Right atrium auricular region (tissue), 2 donors: Measurements from ENCODE around the gene SORBS2. TPM values are rescaled to one million over a fixed set of nuclear protein-coding genes. Genes with fewer than 3 reads are reported as not detected.

Source experiments
- DNase-seq: peaks from one replicate; pipeline ENCODE4 v3.0.0-alpha.2; 2019; ENCODE audit warnings: low spot score
- H3K27ac ChIP-seq, 2 donors: fragments of 200-600 bp; sonication (generic); 1 replicate in 1 of 2; 2 replicates in 1 of 2; pipeline ENCODE4 v1.5.1; 2016 to 2019
- H3K27me3 ChIP-seq, 2 donors: fragments of 200-600 bp; sonication (generic); one replicate each; pipeline versions ENCODE4 v1.5.1 to v1.6.0; 2017 to 2019
- H3K36me3 ChIP-seq: fragments of 200-600 bp; sonication (generic); one replicate; pipeline ENCODE4 v1.5.1; 2016
- H3K4me1 ChIP-seq, 2 donors: fragments of 200-600 bp; sonication (generic); one replicate each; pipeline versions ENCODE4 v1.5.1 to v1.6.0; 2017 to 2019
- H3K4me3 ChIP-seq, 2 donors: fragments of 200-600 bp; sonication (generic); 1 replicate in 1 of 2; 2 replicates in 1 of 2; pipeline ENCODE4 v1.5.1; 2017 to 2019; ENCODE audit warnings: mild to moderate bottlenecking in 1 of 2, moderate library complexity in 1 of 2
- H3K9me3 ChIP-seq, 2 donors: fragments of 200-600 bp; sonication (generic); one replicate each; pipeline ENCODE4 v1.5.1; 2019
- CTCF ChIP-seq, 2 donors: fragments of 200-600 bp; sonication (generic); IDR thresholded peaks; one replicate each; pipeline ENCODE4 v1.5.1; 2019; ENCODE audit warnings: antibody characterized with exemption in 2 of 2
- total RNA-seq, 2 donors: library from RNA; depleted of rRNA; stranded (reverse); fragments of >200 nt; gene quantifications; one replicate each; pipeline ENCODE4 v1.1.0, GENCODE V29; 2016

Gene SORBS2
- total RNA-seq, 2 donors from 2014 or later, result 530 to 741 TPM

GRCh38 chr4:185800266-185800945 is 11.6 kb downstream of the SORBS2 start:
- no peak for TF ChIP-seq CTCF (IDR thresholded peaks at IDR 0.05)
- no peak for DNase-seq
- peaks cover 0 to 26% of the 10 kb centered on the region in 2 donors for H3K4me1 ChIP-seq
- H3K9me3 ChIP-seq, result no peaks in the 10 kb centered on the region
- peak overlapping the region; percentile 73 to 80 for H3K27ac ChIP-seq
- no peak overlapping the region for H3K4me3 ChIP-seq
- no peaks in the 10 kb centered on the region for H3K27me3 ChIP-seq
- H3K36me3 ChIP-seq, result peaks cover 8% of the 10 kb centered on the region

- no peak overlapping the region for H3K4me3 ChIP-seq
- H3K4me1 ChIP-seq, result peaks cover 0 to 36% of the 10 kb centered on the region in 2 donors
- peak overlapping the region; percentile 73 to 80 for H3K27ac ChIP-seq
- TF ChIP-seq CTCF (IDR thresholded peaks at IDR 0.05), result no peak
- no peaks in the 10 kb centered on the region for H3K27me3 ChIP-seq
- peaks cover 8% of the 10 kb centered on the region for H3K36me3 ChIP-seq
- H3K9me3 ChIP-seq, result no peaks in the 10 kb centered on the region
- DNase-seq, result no peak
Observed at GRCh38 chr4:185799442-185799841, 12.6 kb downstream of the SORBS2 start.

GRCh38 chr4:185797596-185798338 is 14.2 kb downstream of the SORBS2 start:
- Histone ChIP-seq H3K27ac (peak overlapping the region; percentile 73 to 80), H3K27me3 (no peaks in the 10 kb centered on the region), H3K9me3 (no peaks in the 10 kb centered on the region), H3K4me3 (no peak overlapping the region), H3K36me3 (peaks cover 8% of the 10 kb centered on the region), H3K4me1 (peaks cover 0 to 52% of the 10 kb centered on the region in 2 donors)
- DNase-seq, result no peak
- TF ChIP-seq CTCF (IDR thresholded peaks at IDR 0.05), result no peak

DNA sequence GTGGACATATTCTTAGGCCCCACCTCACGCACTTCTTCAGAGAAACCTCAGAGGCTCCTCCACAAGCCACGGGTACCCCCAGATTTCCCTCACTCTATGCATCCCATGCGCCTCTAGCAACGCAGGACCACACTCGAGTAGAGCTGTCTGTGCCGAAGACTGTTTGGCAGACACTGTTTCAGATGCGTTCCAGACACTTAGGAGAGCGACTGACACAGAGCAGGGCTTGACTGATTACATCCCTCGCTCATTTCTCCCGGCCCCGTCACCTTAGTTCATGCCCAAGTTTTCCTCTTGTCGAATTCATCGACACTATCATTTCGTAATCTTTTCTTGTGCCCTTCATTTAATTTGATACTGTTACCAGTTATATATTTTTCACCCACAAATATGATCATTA is 15.0 kb downstream of the SORBS2 start:
- no peak for DNase-seq
- H3K9me3 ChIP-seq, result no peaks in the 10 kb centered on the region
- no peak for TF ChIP-seq CTCF (IDR thresholded peaks at IDR 0.05)
- H3K36me3 ChIP-seq, result peaks cover 8% of the 10 kb centered on the region
- H3K4me3 ChIP-seq, result no peak overlapping the region
- H3K4me1 ChIP-seq, result peaks cover 0 to 58% of the 10 kb centered on the region in 2 donors
- H3K27me3 ChIP-seq, result no peaks in the 10 kb centered on the region
- peak overlapping the region; percentile 73 to 80 for H3K27ac ChIP-seq

GRCh38 chr4:185796176-185796575 is 15.8 kb downstream of the SORBS2 start:
- Histone ChIP-seq H3K9me3 (no peaks in the 10 kb centered on the region), H3K4me3 (no peak overlapping the region), H3K36me3 (peaks cover 8% of the 10 kb centered on the region), H3K4me1 (peaks cover 0 to 64% of the 10 kb centered on the region in 2 donors), H3K27me3 (no peaks in the 10 kb centered on the region), H3K27ac (peak overlapping the region; percentile 66 to 72)
- no peak for TF ChIP-seq CTCF (IDR thresholded peaks at IDR 0.05)
- DNase-seq, result no peak
